GM12874 (cell line): ENCODE data around the gene ROR2.

Experiments
- CTCF ChIP-seq: IDR thresholded peaks from 2 replicates; pipeline ENCODE4 v1.5.1; 2011; ENCODE audit warnings: low read depth, mild to moderate bottlenecking, control low read depth, low read length, moderate library complexity; ENCODE audit not compliant: insufficient read depth

Gene ROR2

GRCh38 chr9:91919621-91920020 lies 30.4 kb downstream of the ROR2 start:
- TF ChIP-seq CTCF: no peak

- no peak for TF ChIP-seq CTCF
Observed at GRCh38 chr9:91917436-91917835, 32.6 kb downstream of the ROR2 start.

- TF ChIP-seq CTCF: no peak
Observed at GRCh38 chr9:91915524-91916263, 34.3 kb downstream of the ROR2 start.

GRCh38 chr9:91914937-91915336 lies 35.1 kb downstream of the ROR2 start:
- TF ChIP-seq CTCF: no peak

- no peak for TF ChIP-seq CTCF
Observed at GRCh38 chr9:91914404-91914803, 35.6 kb downstream of the ROR2 start.

GRCh38 chr9:91913986-91914385 lies 36.0 kb downstream of the ROR2 start:
- no peak for TF ChIP-seq CTCF

- TF ChIP-seq CTCF: no peak
Observed at GRCh38 chr9:91913096-91913495, 36.9 kb downstream of the ROR2 start.
